Tibial nerve (tissue), 4 donors: ENCODE measurements around the gene STK26.

ENCODE experiments used
- EP300 ChIP-seq, 2 donors: sonication (generic); formaldehyde crosslinking; IDR thresholded peaks; one replicate each; pipeline ENCODE4 v1.6.1; 2017; ENCODE audit warnings: antibody characterized with exemption in 2 of 2, mild to moderate bottlenecking in 1 of 2
- POLR2A ChIP-seq, 2 donors: fragments of 450-650 bp; IDR thresholded peaks; one replicate each; pipeline ENCODE4 v1.6.1; 2017; ENCODE audit warnings: antibody characterized with exemption in 2 of 2, mild to moderate bottlenecking in 2 of 2, moderate library complexity in 2 of 2
- TF ChIP-seq, protein P1 (sequence below), 5 experiments: fragments of 200-600 bp in 3 of 5; fragments of 450-650 bp in 2 of 5; sonication (generic) in 3 of 5; IDR thresholded peaks; one replicate each; pipeline ENCODE4 v1.5.1; 2016 to 2019; ENCODE audit warnings: antibody characterized with exemption in 5 of 5, mild to moderate bottlenecking in 3 of 5, moderate library complexity in 2 of 5

DNA sequence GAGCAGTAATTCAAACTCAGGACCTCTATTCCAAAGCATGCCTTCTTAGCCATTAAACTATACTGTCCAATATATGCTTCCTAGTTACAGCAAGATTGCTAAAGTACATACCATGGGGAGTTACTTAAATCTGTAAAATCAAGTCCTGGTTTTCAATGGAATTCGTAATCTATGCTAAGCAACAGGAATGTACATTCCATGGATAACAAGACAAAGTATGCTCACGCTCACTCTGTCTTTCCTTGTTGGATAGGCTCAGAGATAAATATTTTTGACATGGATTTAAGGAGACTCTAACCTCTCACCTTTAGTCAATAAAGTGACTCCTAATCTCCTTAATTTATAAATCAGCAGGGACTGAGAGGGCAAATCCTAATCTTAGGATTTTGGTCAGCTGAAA is 47.3 kb upstream of the STK26 start:
- TF ChIP-seq, protein P1, sequence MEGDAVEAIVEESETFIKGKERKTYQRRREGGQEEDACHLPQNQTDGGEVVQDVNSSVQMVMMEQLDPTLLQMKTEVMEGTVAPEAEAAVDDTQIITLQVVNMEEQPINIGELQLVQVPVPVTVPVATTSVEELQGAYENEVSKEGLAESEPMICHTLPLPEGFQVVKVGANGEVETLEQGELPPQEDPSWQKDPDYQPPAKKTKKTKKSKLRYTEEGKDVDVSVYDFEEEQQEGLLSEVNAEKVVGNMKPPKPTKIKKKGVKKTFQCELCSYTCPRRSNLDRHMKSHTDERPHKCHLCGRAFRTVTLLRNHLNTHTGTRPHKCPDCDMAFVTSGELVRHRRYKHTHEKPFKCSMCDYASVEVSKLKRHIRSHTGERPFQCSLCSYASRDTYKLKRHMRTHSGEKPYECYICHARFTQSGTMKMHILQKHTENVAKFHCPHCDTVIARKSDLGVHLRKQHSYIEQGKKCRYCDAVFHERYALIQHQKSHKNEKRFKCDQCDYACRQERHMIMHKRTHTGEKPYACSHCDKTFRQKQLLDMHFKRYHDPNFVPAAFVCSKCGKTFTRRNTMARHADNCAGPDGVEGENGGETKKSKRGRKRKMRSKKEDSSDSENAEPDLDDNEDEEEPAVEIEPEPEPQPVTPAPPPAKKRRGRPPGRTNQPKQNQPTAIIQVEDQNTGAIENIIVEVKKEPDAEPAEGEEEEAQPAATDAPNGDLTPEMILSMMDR (IDR thresholded peaks at IDR 0.05): no peak
- TF ChIP-seq POLR2A (IDR thresholded peaks at IDR 0.05) (no peak), EP300 (IDR thresholded peaks at IDR 0.05) (no peak)
